Panc1 (cell line): Measurements from ENCODE around the gene WWOX. TPM values are rescaled to one million over a fixed set of nuclear protein-coding genes. Genes with fewer than 3 reads are reported as not detected.

Experiments
- ATAC-seq: fragments of 200-7000 bp; cut with Tn5 transposase; 2 replicates; pipeline ENCODE4 v1.9.1; 2020; ENCODE audit warnings: mild to moderate bottlenecking, moderate library complexity
- BruUV-seq: library from RNA; stranded (reverse); fragments of 400-500 nt; replicated peaks from 2 replicates; lab custom pipeline; 2021; lab: Mats Ljungman, UMichigan
- CTCF ChIA-PET: fragments of 300-600 bp; sonication (Branson Sonifier 250); formaldehyde crosslinking; loops from one replicate; lab custom pipeline; 2022; ENCODE audit warnings: antibody characterized with exemption; lab: Charles Lee
- POLR2A ChIA-PET: fragments of 300-600 bp; sonication (Branson Sonifier 250); formaldehyde crosslinking; loops from one replicate; lab custom pipeline; 2022; ENCODE audit warnings: antibody characterized with exemption; lab: Charles Lee
- DNase-seq: peaks from one replicate; pipeline ENCODE4 v3.0.0-alpha.2; 2010; ENCODE audit warnings: low read depth, low spot score
- H3K27ac ChIP-seq: 2 replicates; pipeline ENCODE4 v1.5.1; 2011; ENCODE audit warnings: mild to moderate bottlenecking, low read length, inconsistent platforms
- H3K27me3 ChIP-seq: fragments of 200-500 bp; sonication (Bioruptor generic); 2 replicates; pipeline ENCODE4 v1.6.0; 2014; ENCODE audit warnings: low read length, inconsistent platforms; ENCODE audit not compliant: control insufficient read depth, insufficient read depth
- H3K36me3 ChIP-seq: fragments of 200-500 bp; sonication (Bioruptor generic); 2 replicates; pipeline ENCODE4 v1.5.1; 2014; ENCODE audit warnings: inconsistent platforms, mild to moderate bottlenecking, low read length, moderate library complexity; ENCODE audit not compliant: control insufficient read depth, insufficient read depth
- H3K4me1 ChIP-seq: 2 replicates; pipeline ENCODE4 v1.5.1; 2011; ENCODE audit warnings: inconsistent platforms, mild to moderate bottlenecking, low read length, moderate library complexity; ENCODE audit not compliant: control insufficient read depth, insufficient read depth
- H3K4me3 ChIP-seq, 2 experiments: 2 replicates each; pipeline ENCODE4 v1.5.1; 2011 to 2012; ENCODE audit warnings: low read depth in 2 of 2, low read length in 2 of 2, mild to moderate bottlenecking in 2 of 2, inconsistent platforms in 1 of 2, moderate library complexity in 1 of 2
- H3K9me3 ChIP-seq: fragments of 200-500 bp; sonication (Bioruptor generic); 2 replicates; pipeline ENCODE4 v1.5.1; 2014; ENCODE audit warnings: low read depth, mild to moderate bottlenecking, inconsistent platforms, low read length, moderate library complexity; ENCODE audit not compliant: control insufficient read depth, insufficient read depth
- CTCF ChIP-seq: fragments of 450-650 bp; IDR thresholded peaks from 2 replicates; pipeline ENCODE4 v1.5.1; 2017; ENCODE audit warnings: mild to moderate bottlenecking
- POLR2AphosphoS5 ChIP-seq: IDR thresholded peaks from 2 replicates; pipeline ENCODE4 v1.6.1; 2012; ENCODE audit warnings: mild to moderate bottlenecking, low read depth, low read length, moderate library complexity
- REST ChIP-seq, 2 experiments: IDR thresholded peaks; 2 replicates each; pipeline ENCODE4 v1.6.1; 2011 to 2012; ENCODE audit warnings: low read depth in 2 of 2, control low read depth in 1 of 2, low read length in 1 of 2, mild to moderate bottlenecking in 1 of 2, moderate library complexity in 1 of 2; ENCODE audit not compliant: insufficient read depth in 1 of 2
- SIN3A ChIP-seq: IDR thresholded peaks from 2 replicates; pipeline ENCODE4 v1.6.1; 2012; ENCODE audit warnings: low read depth, mild to moderate bottlenecking, low read length, moderate library complexity, borderline replicate concordance; ENCODE audit not compliant: insufficient read depth
- TCF7L2 ChIP-seq: IDR thresholded peaks from 2 replicates; pipeline ENCODE4 v1.6.1; 2011; ENCODE audit warnings: mild to moderate bottlenecking, low read depth, low read length, inconsistent platforms
- in situ Hi-C: cut with HindIII; loops from 2 replicates; pipeline ENCODE4 v1.10.0; 2016; ENCODE audit warnings: low sequenced_read_pairs, low pct_unique_long_range_greater_than_20kb
- intact Hi-C: fragments of 100-400 bp; cut with micrococcal nuclease; formaldehyde crosslinking; loops from one replicate; pipeline ENCODE4 v1.10.0; 2022; ENCODE audit not compliant: unreplicated experiment
- total RNA-seq: library from RNA; stranded (reverse); gene quantifications from one replicate; pipeline ENCODE4 v1.2.1, GENCODE V29; 2021; ENCODE audit not compliant: unreplicated experiment

WWOX gene
- total RNA-seq, 1 experiment from 2014 or later, result 12.5 TPM

GRCh38 chr16:78822509-78822908 lies 723.1 kb downstream of the WWOX start:
- no peak overlapping the region for H3K27ac ChIP-seq
- H3K36me3 ChIP-seq, result no peaks in the 10 kb centered on the region
- no peak overlapping the region for H3K4me3 ChIP-seq
- POLR2A ChIA-PET, result no interaction called here
- H3K4me1 ChIP-seq, result no peaks in the 10 kb centered on the region
- no peaks in the 10 kb centered on the region for H3K9me3 ChIP-seq
- no peaks in the 10 kb centered on the region for H3K27me3 ChIP-seq
- CTCF ChIA-PET, result no interaction called here
- DNase-seq (no peak), ATAC-seq (no peak)
- intact Hi-C loops (no loop called here), in situ Hi-C loops (no loop called here)
- TF ChIP-seq CTCF (no peak), SIN3A (no peak), TCF7L2 (no peak), REST (IDR thresholded peaks at IDR 0.05; ENCODE audit: insufficient read depth in 1 of 2, low read depth in 2 of 2, low read length in 1 of 2) (no peak), POLR2AphosphoS5 (no peak)
- BruUV-seq, result no TSS peak

GRCh38 chr16:78823027-78823426 lies 723.6 kb downstream of the WWOX start:
- in situ Hi-C loops, result no loop called here
- Histone ChIP-seq H3K9me3 (no peaks in the 10 kb centered on the region), H3K27ac (no peak overlapping the region), H3K4me1 (no peaks in the 10 kb centered on the region), H3K36me3 (no peaks in the 10 kb centered on the region), H3K27me3 (no peaks in the 10 kb centered on the region), H3K4me3 (no peak overlapping the region)
- ATAC-seq (no peak), DNase-seq (no peak)
- CTCF ChIA-PET, result no interaction called here
- intact Hi-C loops, result no loop called here
- POLR2A ChIA-PET, result no interaction called here
- no TSS peak for BruUV-seq
- TF ChIP-seq TCF7L2, result no peak
- no peak for TF ChIP-seq CTCF
- TF ChIP-seq SIN3A, result no peak
- no peak for TF ChIP-seq POLR2AphosphoS5
- TF ChIP-seq REST (IDR thresholded peaks at IDR 0.05; ENCODE audit: insufficient read depth in 1 of 2, low read depth in 2 of 2, low read length in 1 of 2), result no peak
